Daoy (cell line): ENCODE data around the gene PMS2. TPM values are rescaled to one million over a fixed set of nuclear protein-coding genes. Genes with fewer than 3 reads are reported as not detected.
"Not testable (repeated sequence)": the region's sequence is repeated elsewhere in the genome, so short reads cannot be mapped to it uniquely, and the experiment has no call there.

Source experiments
- DNase-seq: peaks from one replicate; pipeline ENCODE4 v3.0.0-alpha.2; 2015; ENCODE audit warnings: low read depth
- total RNA-seq: library from RNA; depleted of rRNA; stranded (reverse); fragments of >200 nt; shearing (Covaris generic); gene quantifications from 2 replicates; pipeline ENCODE4 v1.2.3, GENCODE V29; 2014; rRNA removed

PMS2 gene
- 12.9 and 17.1 TPM in 2 replicates for total RNA-seq

- DNase-seq, result peak; percentile 98
These were observed at the start of gene PMS2, which contains the start of gene AIMP2 for GRCh38 chr7:6008668-6009611. TSS of gene PMS2 (minus strand) at chr7:6009049. CDS start at chr7:6009019, 30 bp downstream. TSS of gene AIMP2 (plus strand) at chr7:6009272. CDS start at chr7:6009364, 92 bp downstream.

GRCh38 chr7:6057316-6058129, 48.7 kb upstream of the PMS2 start:
- no peak for DNase-seq

- DNase-seq, result no peak
These were observed 47.8 kb upstream of the PMS2 start for GRCh38 chr7:6056616-6057015.

- DNase-seq, result not testable (repeated sequence)
These were observed 42.3 kb upstream of the PMS2 start for GRCh38 chr7:6051185-6051584.

- DNase-seq, result no peak
These were observed 40.9 kb upstream of the PMS2 start for GRCh38 chr7:6049780-6050179.

GRCh38 chr7:6035686-6036085, 26.8 kb upstream of the PMS2 start:
- no peak for DNase-seq

- DNase-seq, result no peak
These were observed 26.3 kb upstream of the PMS2 start for GRCh38 chr7:6035165-6035564.

- no peak for DNase-seq
These were observed 23.8 kb upstream of the PMS2 start for GRCh38 chr7:6032641-6033040.

GRCh38 chr7:6032167-6032566, 23.3 kb upstream of the PMS2 start:
- no peak for DNase-seq

- DNase-seq, result no peak
These were observed 22.7 kb upstream of the PMS2 start for GRCh38 chr7:6031567-6031966.

- no peak for DNase-seq
These were observed 22.1 kb upstream of the PMS2 start, which contains the start of gene ANKRD61 for GRCh38 chr7:6030988-6031387. TSS of gene ANKRD61 (plus strand) at chr7:6031376. CDS start at chr7:6031376, 0 bp downstream.

- no peak for DNase-seq
These were observed 19.7 kb upstream of the PMS2 start for GRCh38 chr7:6028563-6028962.

- DNase-seq, result no peak
These were observed 19.0 kb upstream of the PMS2 start for GRCh38 chr7:6027806-6028365.

GRCh38 chr7:6026820-6027311, 18.0 kb upstream of the PMS2 start:
- no peak for DNase-seq

GRCh38 chr7:6026011-6026819, 17.4 kb upstream of the PMS2 start:
- peak; percentile 53 for DNase-seq

- no peak for DNase-seq
These were observed 15.2 kb upstream of the PMS2 start for GRCh38 chr7:6023974-6024435.

GRCh38 chr7:6022707-6023106, 13.9 kb upstream of the PMS2 start:
- DNase-seq, result no peak

- DNase-seq, result no peak
These were observed 11.8 kb upstream of the PMS2 start for GRCh38 chr7:6020371-6021286.

GRCh38 chr7:6016653-6016966, 7.8 kb upstream of the PMS2 start:
- DNase-seq, result no peak
